ENCODE measurements around the gene FAM174C.

- no peak for TF ChIP-seq RAD21 (IDR thresholded peaks at IDR 0.05; ENCODE audit: insufficient read depth, low read depth, low read length)
- no peak for TF ChIP-seq ATF7 (IDR thresholded peaks at IDR 0.05; ENCODE audit: low read depth)
- no peak for TF ChIP-seq CTCF (IDR thresholded peaks at IDR 0.05 in 2 of 3, conservative IDR thresholded peaks at IDR 0.05 in 1 of 3; ENCODE audit: control insufficient read depth in 2 of 3, extremely low read depth in 1 of 3, insufficient read depth in 1 of 3, low read depth in 3 of 3, low read length in 3 of 3)
- no peak for TF ChIP-seq CBX5 (IDR thresholded peaks at IDR 0.05; ENCODE audit: low read depth)
- TF ChIP-seq ESRRA (IDR thresholded peaks at IDR 0.05; ENCODE audit: low read length), result no peak
- TF ChIP-seq KDM1A (IDR thresholded peaks at IDR 0.05; ENCODE audit: borderline replicate concordance), result no peak
- TF ChIP-seq HDAC6 (IDR thresholded peaks at IDR 0.05; ENCODE audit: unreplicated experiment), result no peak
- TF ChIP-seq GABPA (IDR thresholded peaks at IDR 0.05; ENCODE audit: low read depth), result no peak
- TF ChIP-seq POLR2A (IDR thresholded peaks at IDR 0.05; ENCODE audit: low read depth, low read length), result no peak
Observed at GRCh38 chr19:1276628-1277022, 1.3 kb downstream of the FAM174C start.

Data from GM12878 (cell line).